ENCODE measurements around the gene PDE4D.

Gene PDE4D

GRCh38 chr5:59079622-59080620, 813.6 kb downstream of the PDE4D start:
- no peak overlapping the region for H3K4me3 ChIP-seq (ENCODE audit: low read length)
- DNase-seq (ENCODE audit: low read depth): peak; percentile 96
- no peak for TF ChIP-seq CTCF (conservative IDR thresholded peaks at IDR 0.05; ENCODE audit: low read length)

GRCh38 chr5:59071755-59072549, 821.6 kb downstream of the PDE4D start:
- no peak for TF ChIP-seq CTCF (conservative IDR thresholded peaks at IDR 0.05; ENCODE audit: low read length)
- DNase-seq (ENCODE audit: low read depth): no peak
- H3K4me3 ChIP-seq (ENCODE audit: low read length): no peak overlapping the region

- H3K4me3 ChIP-seq (ENCODE audit: low read length): no peak overlapping the region
- TF ChIP-seq CTCF (conservative IDR thresholded peaks at IDR 0.05; ENCODE audit: low read length): no peak
- DNase-seq (ENCODE audit: low read depth): peak; percentile 97
Measured at GRCh38 chr5:59069438-59070079, 824.0 kb downstream of the PDE4D start.

GRCh38 chr5:59067956-59068656, 825.4 kb downstream of the PDE4D start:
- no peak overlapping the region for H3K4me3 ChIP-seq (ENCODE audit: low read length)
- DNase-seq (ENCODE audit: low read depth): peak; percentile 61
- TF ChIP-seq CTCF (conservative IDR thresholded peaks at IDR 0.05; ENCODE audit: low read length): no peak

GRCh38 chr5:59066367-59067163, 827.0 kb downstream of the PDE4D start:
- H3K4me3 ChIP-seq (ENCODE audit: low read length): no peak overlapping the region
- peak; percentile 78 for DNase-seq (ENCODE audit: low read depth)
- TF ChIP-seq CTCF (conservative IDR thresholded peaks at IDR 0.05; ENCODE audit: low read length): no peak

- TF ChIP-seq CTCF (conservative IDR thresholded peaks at IDR 0.05; ENCODE audit: low read length): no peak
- peak; percentile 64 for DNase-seq (ENCODE audit: low read depth)
- no peak overlapping the region for H3K4me3 ChIP-seq (ENCODE audit: low read length)
Measured at GRCh38 chr5:59065554-59065953, 828.0 kb downstream of the PDE4D start.

Data from AG10803 (cell line).